IMR-90 (cell line): ENCODE measurements around the gene MSL3B.

Experiments used
- ATAC-seq: fragments of 200-7000 bp; cut with Tn5 transposase; 2 replicates; pipeline ENCODE4 v1.9.1; 2020; ENCODE audit warnings: low read depth, mild to moderate bottlenecking, moderate library complexity
- BruUV-seq: library from RNA; stranded (reverse); fragments of 400-500 nt; replicated peaks from 2 replicates; lab custom pipeline; 2021; lab: Mats Ljungman, UMichigan
- CTCF ChIA-PET: fragments of 300-600 bp; formaldehyde crosslinking; extraction: SDS; loops from one replicate; lab custom pipeline; 2021; ENCODE audit warnings: antibody characterized with exemption; lab: Yijun Ruan, JAX
- POLR2A ChIA-PET: fragments of 300-600 bp; sonication (Branson Sonifier 250); formaldehyde crosslinking; loops from one replicate; lab custom pipeline; 2022; ENCODE audit warnings: antibody characterized with exemption; ENCODE audit not compliant: unreplicated experiment; lab: Charles Lee
- DNase-seq: peaks from one replicate; pipeline ENCODE4 v3.0.0; 2013
- H2AFZ ChIP-seq: replicated peaks from 2 replicates; pipeline ENCODE3; 2013; ENCODE audit warnings: low read length, mild to moderate bottlenecking; ENCODE audit not compliant: poor library complexity
- H2AK5ac ChIP-seq: 2 replicates; pipeline ENCODE4 v1.6.1; 2013; ENCODE audit warnings: low read depth, low read length, inconsistent platforms
- H2AK9ac ChIP-seq: replicated peaks from 2 replicates; pipeline ENCODE3; 2013; ENCODE audit warnings: mild to moderate bottlenecking, low read depth, low read length, moderate library complexity; ENCODE audit not compliant: poor library complexity
- H2BK120ac ChIP-seq: 2 replicates; pipeline ENCODE4 v1.6.1; 2013; ENCODE audit warnings: low read depth, low read length, inconsistent platforms
- H2BK15ac ChIP-seq: 3 replicates; pipeline ENCODE4 v1.6.1; 2013; ENCODE audit warnings: low read depth, low read length, inconsistent platforms
- H2BK20ac ChIP-seq: 2 replicates; pipeline ENCODE4 v1.6.1; 2013; ENCODE audit warnings: low read depth, mild to moderate bottlenecking, inconsistent platforms, low read length, moderate library complexity
- H2BK5ac ChIP-seq: 2 replicates; pipeline ENCODE4 v1.6.1; 2013; ENCODE audit warnings: mild to moderate bottlenecking, low read depth, low read length, inconsistent platforms; ENCODE audit not compliant: poor library complexity, severe bottlenecking
- H3K14ac ChIP-seq: replicated peaks from 2 replicates; pipeline ENCODE4 v1.6.1; 2013; ENCODE audit warnings: low read depth, low read length, inconsistent platforms
- H3K18ac ChIP-seq: 2 replicates; pipeline ENCODE4 v1.6.1; 2013; ENCODE audit warnings: low read depth, low read length, control low read depth
- H3K23ac ChIP-seq: 2 replicates; pipeline ENCODE4 v1.6.1; 2013; ENCODE audit warnings: low read depth, low read length, inconsistent platforms
- H3K27ac ChIP-seq: 2 replicates; pipeline ENCODE4 v1.5.1; 2013; ENCODE audit warnings: mild to moderate bottlenecking, control low read depth, low read length; ENCODE audit not compliant: insufficient read depth
- H3K27me3 ChIP-seq: 2 replicates; pipeline ENCODE4 v1.6.1; 2013; ENCODE audit warnings: low read length; ENCODE audit not compliant: control insufficient read depth, insufficient read depth
- H3K36me3 ChIP-seq: 2 replicates; pipeline ENCODE4 v1.6.1; 2013; ENCODE audit warnings: low read length, mixed read lengths; ENCODE audit not compliant: control insufficient read depth, insufficient read depth
- H3K4ac ChIP-seq: 2 replicates; pipeline ENCODE4 v1.6.1; 2013; ENCODE audit warnings: low read depth, low read length, inconsistent platforms
- H3K4me1 ChIP-seq: 2 replicates; pipeline ENCODE4 v1.6.1; 2013; ENCODE audit warnings: low read length, mixed read lengths; ENCODE audit not compliant: control insufficient read depth, insufficient read depth
- H3K4me2 ChIP-seq: 2 replicates; pipeline ENCODE4 v1.6.1; 2013; ENCODE audit warnings: low read depth, mild to moderate bottlenecking, control low read depth, low read length, moderate library complexity
- H3K4me3 ChIP-seq: 2 replicates; pipeline ENCODE4 v1.5.1; 2013; ENCODE audit warnings: low read depth, mild to moderate bottlenecking, control low read depth, low read length, moderate library complexity; ENCODE audit not compliant: insufficient read depth
- H3K56ac ChIP-seq: 2 replicates; pipeline ENCODE4 v1.6.1; 2013; ENCODE audit warnings: low read length, inconsistent platforms; ENCODE audit not compliant: insufficient read depth; ENCODE audit errors: extremely low read depth
- H3K79me1 ChIP-seq, 2 experiments: 2 replicates each; pipeline ENCODE4 v1.6.1; 2013; ENCODE audit warnings: low read length in 2 of 2, inconsistent platforms in 1 of 2, low read depth in 1 of 2
- H3K9ac ChIP-seq: 2 replicates; pipeline ENCODE4 v1.6.1; 2013; ENCODE audit warnings: low read depth, low read length, control low read depth
- H3K9me1 ChIP-seq: 2 replicates; pipeline ENCODE4 v1.6.1; 2013; ENCODE audit warnings: low read length, inconsistent platforms; ENCODE audit not compliant: insufficient read depth
- H3K9me3 ChIP-seq: 2 replicates; pipeline ENCODE4 v1.6.1; 2013; ENCODE audit warnings: low read length; ENCODE audit not compliant: control insufficient read depth, insufficient read depth
- H4K20me1 ChIP-seq: 2 replicates; pipeline ENCODE4 v1.6.1; 2013; ENCODE audit warnings: low read length, inconsistent platforms; ENCODE audit not compliant: insufficient read depth
- H4K5ac ChIP-seq: 2 replicates; pipeline ENCODE4 v1.6.1; 2013; ENCODE audit warnings: mild to moderate bottlenecking, low read depth, low read length, control low read depth
- H4K8ac ChIP-seq, 2 experiments: 2 replicates each; pipeline ENCODE4 v1.6.1; 2013; ENCODE audit warnings: low read depth in 2 of 2, low read length in 2 of 2, control low read depth in 1 of 2, inconsistent platforms in 1 of 2
- H4K91ac ChIP-seq: 2 replicates; pipeline ENCODE4 v1.6.1; 2013; ENCODE audit warnings: low read depth, low read length, inconsistent platforms; ENCODE audit not compliant: insufficient read depth
- BHLHE40 ChIP-seq: fragments of 150-350 bp; IDR thresholded peaks from 2 replicates; pipeline ENCODE4 v1.6.1; 2016; ENCODE audit warnings: mild to moderate bottlenecking, low read depth, low read length
- CEBPB ChIP-seq: IDR thresholded peaks from 2 replicates; pipeline ENCODE4 v1.6.1; 2012; ENCODE audit warnings: low read depth, low read length, improper control_type of control experiment
- CHD1 ChIP-seq: IDR thresholded peaks from 2 replicates; pipeline ENCODE4 v1.6.1; 2012; ENCODE audit warnings: low read depth, low read length, improper control_type of control experiment
- FOS ChIP-seq: fragments of 150-350 bp; IDR thresholded peaks from 2 replicates; pipeline ENCODE4 v1.6.1; 2016; ENCODE audit warnings: low read depth, low read length
- MAFK ChIP-seq: IDR thresholded peaks from 2 replicates; pipeline ENCODE4 v1.6.1; 2012; ENCODE audit warnings: low read depth, low read length, improper control_type of control experiment
- MAZ ChIP-seq: IDR thresholded peaks from 2 replicates; pipeline ENCODE4 v1.6.1; 2012; ENCODE audit warnings: low read depth, mild to moderate bottlenecking, low read length, improper control_type of control experiment, moderate library complexity, borderline replicate concordance
- MXI1 ChIP-seq: IDR thresholded peaks from 2 replicates; pipeline ENCODE4 v1.6.1; 2012; ENCODE audit warnings: low read depth, mild to moderate bottlenecking, low read length, moderate library complexity, borderline replicate concordance
- NFE2L2 ChIP-seq: fragments of 150-350 bp; IDR thresholded peaks from 2 replicates; pipeline ENCODE4 v1.6.1; 2016; ENCODE audit warnings: low read depth, mild to moderate bottlenecking, low read length
- RAD21 ChIP-seq: IDR thresholded peaks from 2 replicates; pipeline ENCODE4 v1.6.1; 2012; ENCODE audit warnings: low read length, improper control_type of control experiment
- RCOR1 ChIP-seq: IDR thresholded peaks from 2 replicates; pipeline ENCODE4 v1.6.1; 2012; ENCODE audit warnings: mild to moderate bottlenecking, low read length, improper control_type of control experiment; ENCODE audit not compliant: insufficient replicate concordance
- RFX5 ChIP-seq: IDR thresholded peaks from 2 replicates; pipeline ENCODE4 v1.8.0; 2012; ENCODE audit warnings: low read depth, mild to moderate bottlenecking, low read length, moderate library complexity
- SMC3 ChIP-seq: fragments of 150-350 bp; IDR thresholded peaks from 2 replicates; pipeline ENCODE4 v1.6.1; 2016; ENCODE audit warnings: low read depth, mild to moderate bottlenecking, antibody characterized with exemption, low read length, moderate library complexity
- WGBS, 2 experiments: methylation state at CpG; one replicate each; pipeline versions ENCODE4 v1.1.5 to v1.1.7; 2013; ENCODE audit warnings: missing lambda C conversion rate in 2 of 2; ENCODE audit not compliant: insufficient read length in 1 of 2; ENCODE audit errors: extremely low coverage in 2 of 2; 5-methylcytosine and 5-hydroxymethylcytosine counted together
- dilution Hi-C: fragments of 300-500 bp; cut with HindIII; formaldehyde crosslinking; loops from one replicate; pipeline ENCODE4 v1.14.3; 2018; ENCODE audit warnings: low sequenced_read_pairs; ENCODE audit not compliant: unreplicated experiment
- in situ Hi-C: fragments of 300-500 bp; cut with MboI; formaldehyde crosslinking; loops from 3 replicates; pipeline ENCODE4 v1.14.3; 2019; ENCODE audit warnings: low sequenced_read_pairs, inconsistent platforms, mixed read lengths
- intact Hi-C: fragments of 100-400 bp; cut with micrococcal nuclease; formaldehyde crosslinking; loops from 2 replicates; pipeline ENCODE4 v1.10.0; 2022
- TF ChIP-seq, protein P1 (sequence below): fragments of 150-350 bp; IDR thresholded peaks from 2 replicates; pipeline ENCODE4 v1.6.1; 2016; ENCODE audit warnings: low read depth, mild to moderate bottlenecking, low read length, moderate library complexity, borderline replicate concordance
- TF ChIP-seq, protein P2 (sequence below): conservative IDR thresholded peaks from 2 replicates; pipeline ENCODE4 v1.5.1; 2012; ENCODE audit warnings: mild to moderate bottlenecking, low read depth, low read length, improper control_type of control experiment

Gene MSL3B

DNA sequence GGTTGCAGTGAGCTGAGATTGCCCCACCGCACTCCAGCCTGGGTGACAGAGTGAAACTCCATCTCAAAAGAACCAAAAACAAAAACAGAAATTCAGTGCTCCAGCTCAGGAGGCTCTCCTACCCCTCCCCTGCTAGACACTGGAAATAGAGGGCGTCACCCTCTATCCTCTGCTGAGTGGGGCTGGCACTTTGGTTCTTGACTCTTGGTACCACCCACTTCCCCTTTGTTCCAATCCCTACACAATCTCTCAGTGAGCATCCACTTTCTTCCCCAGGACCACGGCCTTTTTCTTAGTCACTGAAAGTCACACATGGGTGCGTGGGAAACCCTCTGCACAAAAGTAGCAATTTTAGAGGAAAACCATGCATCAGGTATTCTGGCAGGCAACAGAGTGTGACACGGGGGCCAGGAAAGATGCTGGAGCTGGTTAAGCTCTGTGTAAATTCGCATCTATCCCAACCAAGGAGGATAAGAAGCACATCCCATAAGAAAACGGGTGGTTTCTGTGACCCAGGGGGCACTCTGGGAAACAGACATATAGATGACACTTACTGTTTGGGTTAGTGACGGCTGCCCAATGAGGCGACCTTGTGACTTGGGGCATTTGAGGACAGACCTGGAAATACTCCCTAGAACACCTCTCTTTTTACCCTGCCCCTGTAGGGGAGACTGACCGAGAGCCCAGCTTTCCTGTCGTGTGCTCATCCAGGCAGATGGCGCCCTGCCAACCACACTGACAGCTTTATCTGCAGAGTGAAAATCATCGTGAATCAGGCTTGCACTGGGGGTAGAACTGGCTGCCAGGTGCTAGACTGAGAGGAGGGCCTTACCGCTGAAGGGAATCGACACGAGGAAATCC is 21.6 kb downstream of the MSL3B start:
- no peak for TF ChIP-seq CEBPB
- TF ChIP-seq NFE2L2: no peak
- TF ChIP-seq, protein P1, sequence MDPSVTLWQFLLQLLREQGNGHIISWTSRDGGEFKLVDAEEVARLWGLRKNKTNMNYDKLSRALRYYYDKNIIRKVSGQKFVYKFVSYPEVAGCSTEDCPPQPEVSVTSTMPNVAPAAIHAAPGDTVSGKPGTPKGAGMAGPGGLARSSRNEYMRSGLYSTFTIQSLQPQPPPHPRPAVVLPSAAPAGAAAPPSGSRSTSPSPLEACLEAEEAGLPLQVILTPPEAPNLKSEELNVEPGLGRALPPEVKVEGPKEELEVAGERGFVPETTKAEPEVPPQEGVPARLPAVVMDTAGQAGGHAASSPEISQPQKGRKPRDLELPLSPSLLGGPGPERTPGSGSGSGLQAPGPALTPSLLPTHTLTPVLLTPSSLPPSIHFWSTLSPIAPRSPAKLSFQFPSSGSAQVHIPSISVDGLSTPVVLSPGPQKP: no peak
- no peak for TF ChIP-seq MAFK
- no peak for TF ChIP-seq RCOR1
- TF ChIP-seq FOS: no peak
- no peak for TF ChIP-seq BHLHE40
- TF ChIP-seq MXI1: no peak
- TF ChIP-seq CHD1: no peak
- TF ChIP-seq RFX5: no peak
- no peak for TF ChIP-seq MAZ
- TF ChIP-seq RAD21: no peak
- no peak for TF ChIP-seq SMC3
- TF ChIP-seq, protein P2, sequence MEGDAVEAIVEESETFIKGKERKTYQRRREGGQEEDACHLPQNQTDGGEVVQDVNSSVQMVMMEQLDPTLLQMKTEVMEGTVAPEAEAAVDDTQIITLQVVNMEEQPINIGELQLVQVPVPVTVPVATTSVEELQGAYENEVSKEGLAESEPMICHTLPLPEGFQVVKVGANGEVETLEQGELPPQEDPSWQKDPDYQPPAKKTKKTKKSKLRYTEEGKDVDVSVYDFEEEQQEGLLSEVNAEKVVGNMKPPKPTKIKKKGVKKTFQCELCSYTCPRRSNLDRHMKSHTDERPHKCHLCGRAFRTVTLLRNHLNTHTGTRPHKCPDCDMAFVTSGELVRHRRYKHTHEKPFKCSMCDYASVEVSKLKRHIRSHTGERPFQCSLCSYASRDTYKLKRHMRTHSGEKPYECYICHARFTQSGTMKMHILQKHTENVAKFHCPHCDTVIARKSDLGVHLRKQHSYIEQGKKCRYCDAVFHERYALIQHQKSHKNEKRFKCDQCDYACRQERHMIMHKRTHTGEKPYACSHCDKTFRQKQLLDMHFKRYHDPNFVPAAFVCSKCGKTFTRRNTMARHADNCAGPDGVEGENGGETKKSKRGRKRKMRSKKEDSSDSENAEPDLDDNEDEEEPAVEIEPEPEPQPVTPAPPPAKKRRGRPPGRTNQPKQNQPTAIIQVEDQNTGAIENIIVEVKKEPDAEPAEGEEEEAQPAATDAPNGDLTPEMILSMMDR: no peak
- no peak overlapping the region for H3K4me2 ChIP-seq
- no peak overlapping the region for H3K9ac ChIP-seq
- no peak overlapping the region for H4K8ac ChIP-seq
- no peak overlapping the region for H2AK9ac ChIP-seq
- H3K9me3 ChIP-seq: no peaks in the 10 kb centered on the region
- no peak overlapping the region for H2AFZ ChIP-seq
- DNase-seq (no peak), ATAC-seq (no peak)
- no peak overlapping the region for H2BK5ac ChIP-seq
- dilution Hi-C loops (no loop called here), intact Hi-C loops (no loop called here), in situ Hi-C loops (loop anchor here (25.0 kb wide), 1 partner anchor 384 kb away; no protein-coding TSS in a partner anchor)
- no peak overlapping the region for H2BK20ac ChIP-seq
- H2AK5ac ChIP-seq: no peak overlapping the region
- no peak overlapping the region for H4K5ac ChIP-seq
- H3K56ac ChIP-seq: no peak overlapping the region
- CTCF ChIA-PET: no interaction called here
- POLR2A ChIA-PET: no interaction called here
- H3K79me1 ChIP-seq: peaks cover 52 to 68% of the 10 kb centered on the region in 2 experiments
- peaks cover 7% of the 10 kb centered on the region for H4K20me1 ChIP-seq
- no peak overlapping the region for H3K4ac ChIP-seq
- no peak overlapping the region for H2BK120ac ChIP-seq
- no peak overlapping the region for H3K18ac ChIP-seq
- H3K27me3 ChIP-seq: no peaks in the 10 kb centered on the region
- H2BK15ac ChIP-seq: no peak overlapping the region
- H3K9me1 ChIP-seq: peaks cover 8% of the 10 kb centered on the region; the same call in 1 of the 2 replicates
- no peak overlapping the region for H3K4me3 ChIP-seq
- H3K14ac ChIP-seq: no peak overlapping the region
- H3K36me3 ChIP-seq: peaks cover 25% of the 10 kb centered on the region
- H3K27ac ChIP-seq: no peak overlapping the region
- H3K23ac ChIP-seq: no peak overlapping the region
- WGBS, 2 experiments: 66% methylated on average over 2 of the region's 16 CpGs; no CpG with 5 or more reads in 1 of the 2 experiments
- H4K91ac ChIP-seq: no peak overlapping the region
- no TSS peak for BruUV-seq
- no peaks in the 10 kb centered on the region for H3K4me1 ChIP-seq
